NCI-H2196 (cell line): ENCODE data around the gene FAM76A.
"Not testable (repeated sequence)": the region's sequence is repeated elsewhere in the genome, so short reads cannot be mapped to it uniquely, and the experiment has no call there.

Experiments
- DNase-seq: peaks from one replicate; lab custom pipeline; 2025; ENCODE audit not compliant: unreplicated experiment; lab: John Stamatoyannopoulos, UW

Gene FAM76A

GRCh38 chr1:27774654-27775053, 48.9 kb downstream of the FAM76A start:
- no peak for DNase-seq

DNA sequence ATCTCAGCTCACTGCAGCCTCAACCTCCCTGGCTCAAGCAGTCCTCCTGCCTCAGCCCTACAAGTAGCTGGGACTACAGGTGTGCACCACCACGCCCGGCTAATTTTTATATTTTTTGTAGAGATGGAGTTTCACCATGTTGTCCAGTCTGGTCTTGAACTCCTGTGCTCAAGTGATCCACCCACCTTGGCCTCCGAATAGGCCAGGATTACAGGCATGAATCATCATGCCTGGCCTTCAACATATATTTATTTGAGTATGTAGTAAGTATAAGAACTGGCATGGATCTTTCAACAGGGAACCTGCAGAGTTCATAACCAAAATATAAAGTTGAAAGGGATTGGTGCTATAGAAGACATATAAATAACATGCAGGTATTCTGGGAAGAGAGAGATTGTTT, 49.6 kb downstream of the FAM76A start:
- not testable (repeated sequence) for DNase-seq

DNA sequence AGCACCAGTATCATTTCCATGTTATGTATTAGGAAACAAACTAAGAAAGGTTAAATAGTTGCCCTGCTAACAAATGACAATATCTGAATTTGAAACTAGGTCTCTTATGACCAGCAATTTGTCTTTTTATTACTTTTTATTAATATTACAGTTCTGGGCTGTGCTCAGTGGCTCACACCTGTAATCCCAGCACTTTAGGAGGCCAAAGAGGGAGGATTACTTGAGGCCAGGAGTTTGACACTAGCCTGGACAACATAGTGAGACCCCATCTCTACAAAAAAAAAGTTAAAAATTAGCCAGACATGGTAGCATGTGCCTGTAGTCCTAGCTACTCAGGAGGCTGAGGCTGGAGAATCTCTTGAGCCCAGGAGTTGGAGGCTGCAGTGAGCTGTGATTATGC, 50.5 kb downstream of the FAM76A start:
- DNase-seq = not testable (repeated sequence)

DNA sequence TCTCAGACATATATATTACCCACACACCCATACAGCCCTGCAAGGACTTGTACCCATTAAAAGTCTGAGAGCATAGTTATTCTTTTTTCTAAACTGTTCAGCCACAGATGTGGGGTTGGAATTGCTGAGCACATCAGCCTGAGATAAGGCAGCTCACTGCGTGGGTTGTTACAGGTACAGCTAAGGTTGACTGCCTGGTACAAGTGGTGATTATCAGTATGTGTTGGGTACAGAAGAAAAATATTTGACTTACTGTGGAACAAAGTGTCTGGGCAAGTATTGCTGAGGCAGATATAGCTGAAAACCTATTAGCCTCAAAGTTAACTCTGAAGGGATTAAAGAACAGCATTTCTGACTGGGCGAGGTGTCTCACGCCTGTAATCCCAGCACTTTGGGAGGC, 52.3 kb downstream of the FAM76A start:
- no peak for DNase-seq

DNA sequence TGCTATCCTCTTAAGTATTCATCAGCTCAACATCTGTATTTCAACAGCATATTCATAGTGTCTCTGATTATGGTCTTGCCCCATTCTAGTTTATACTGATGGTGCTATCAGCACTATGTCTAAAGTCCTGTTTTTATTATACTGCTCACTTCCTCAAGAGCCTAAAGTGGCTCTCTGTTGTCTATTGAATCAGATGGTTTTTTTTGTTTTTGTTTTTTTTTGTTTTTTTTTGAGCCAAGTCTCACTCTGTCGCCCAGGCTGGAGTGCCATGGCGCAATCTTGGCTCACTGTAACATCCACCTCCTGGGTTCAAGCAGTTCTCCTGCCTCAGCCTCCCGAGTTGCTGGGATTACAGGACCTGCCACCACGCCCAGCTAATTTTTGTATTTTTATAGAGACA, 53.4 kb downstream of the FAM76A start:
- DNase-seq = no peak

- no peak for DNase-seq
Observed at GRCh38 chr1:27782950-27783349, 57.2 kb downstream of the FAM76A start.

DNA sequence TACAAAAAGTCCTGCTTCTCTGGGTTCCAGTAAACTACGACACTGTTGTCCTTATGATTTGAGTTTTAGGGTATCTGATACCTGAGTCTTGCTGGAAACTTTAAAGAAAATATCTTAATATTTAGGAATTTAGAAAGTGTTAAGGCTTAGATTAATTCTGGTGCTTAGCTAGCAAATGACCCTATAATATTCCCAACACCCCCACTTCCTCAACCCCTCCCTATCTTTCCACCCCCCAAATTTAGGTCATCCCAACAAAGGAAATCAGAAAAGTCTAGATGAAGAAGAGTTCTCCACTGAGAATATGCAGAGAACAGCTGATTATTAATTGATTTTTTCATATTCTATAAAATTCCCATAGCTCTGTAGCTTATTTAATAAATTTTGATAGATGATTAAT, 58.9 kb downstream of the FAM76A start:
- no peak for DNase-seq

- no peak for DNase-seq
Observed at GRCh38 chr1:27785781-27786455, 60.2 kb downstream of the FAM76A start.

GRCh38 chr1:27787895-27788294, 62.1 kb downstream of the FAM76A start:
- DNase-seq = peak; percentile 18

- DNase-seq = no peak
Observed at GRCh38 chr1:27789540-27790041, 63.8 kb downstream of the FAM76A start.

GRCh38 chr1:27790270-27790669, 64.5 kb downstream of the FAM76A start:
- not testable (repeated sequence) for DNase-seq

GRCh38 chr1:27795601-27796000, 69.8 kb downstream of the FAM76A start:
- DNase-seq = no peak

DNA sequence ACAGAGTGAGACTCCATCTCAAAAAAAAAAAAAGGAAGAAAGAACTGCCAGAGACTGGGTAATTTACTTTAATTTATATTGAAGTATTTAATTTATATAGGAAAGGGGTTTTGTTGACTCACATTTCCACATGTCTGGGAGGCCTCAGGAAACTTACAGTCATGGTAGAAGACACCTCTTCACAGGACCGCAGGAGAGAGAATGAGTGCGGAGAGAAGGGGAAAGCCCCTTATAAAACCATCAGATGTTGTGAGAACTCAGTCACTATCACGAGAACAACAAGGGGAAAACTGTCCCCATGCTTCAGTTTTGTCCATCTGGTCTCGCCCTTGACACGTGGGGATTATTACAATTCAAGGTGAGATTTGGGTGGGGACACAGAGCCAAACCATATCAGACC, 79.0 kb downstream of the FAM76A start:
- DNase-seq = no peak

DNA sequence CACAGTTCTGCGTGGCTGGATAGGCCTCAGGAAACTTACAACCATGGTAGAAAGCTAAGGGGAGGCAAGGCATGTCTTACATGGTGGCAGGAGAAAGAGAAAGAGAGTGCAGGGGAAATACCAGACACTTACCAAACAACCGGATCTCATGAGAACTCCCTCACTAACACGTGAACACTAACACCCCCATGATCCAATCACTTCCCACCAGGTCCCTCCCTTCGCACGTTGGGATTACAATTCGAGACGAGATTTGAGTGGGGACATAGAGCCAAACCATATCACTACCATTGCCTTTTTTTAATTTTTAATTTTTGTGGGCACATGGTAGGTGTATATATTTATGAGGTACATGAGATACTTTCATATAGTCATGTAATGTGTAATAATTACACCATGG, 81.0 kb downstream of the FAM76A start:
- DNase-seq = no peak

DNA sequence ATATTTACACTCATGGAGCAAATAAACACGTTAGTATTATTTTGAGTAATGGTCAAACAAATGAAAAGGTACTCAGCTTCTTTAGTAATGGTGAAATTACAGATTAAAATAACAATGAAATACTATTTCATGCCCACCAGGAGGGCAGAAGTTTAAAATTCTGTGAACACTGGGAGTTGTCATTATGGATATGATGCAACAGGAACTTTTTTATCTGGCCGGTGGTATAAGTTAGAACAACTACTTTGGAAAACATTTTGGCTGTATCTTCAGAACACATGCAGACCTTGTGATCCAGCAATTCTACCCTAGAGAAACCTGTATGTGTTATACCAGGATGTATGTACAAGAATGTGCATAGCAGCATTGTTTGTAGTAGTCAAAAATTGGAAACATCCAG, 81.6 kb downstream of the FAM76A start:
- no peak for DNase-seq

- not testable (repeated sequence) for DNase-seq
Observed at GRCh38 chr1:27808131-27808530, 82.4 kb downstream of the FAM76A start.

DNA sequence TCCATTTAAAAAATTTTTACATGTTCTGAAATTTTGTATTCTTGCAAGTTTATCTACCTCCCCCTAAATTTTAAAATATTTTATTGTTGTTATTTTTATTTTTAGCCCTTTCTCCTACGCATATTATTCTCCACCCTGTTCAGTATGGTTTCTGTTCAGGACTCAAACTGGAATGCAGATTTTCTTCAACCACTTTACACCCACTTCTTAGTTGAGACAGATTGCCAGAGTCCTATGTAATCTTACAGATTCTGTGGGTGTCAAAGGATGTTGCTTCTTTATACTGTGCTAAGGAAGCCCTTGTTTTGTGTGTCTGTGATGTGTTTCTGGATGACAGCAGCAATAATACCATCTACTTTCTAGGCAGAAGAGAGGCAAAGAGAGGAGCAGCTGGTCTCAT, 84.1 kb downstream of the FAM76A start:
- no peak for DNase-seq

GRCh38 chr1:27811741-27812500, 86.2 kb downstream of the FAM76A start:
- DNase-seq = no peak
